Kidney capillary endothelial cell (primary cell): ENCODE data around the gene ABCD1.
"Not testable (repeated sequence)": the region's sequence is repeated elsewhere in the genome, so short reads cannot be mapped to it uniquely, and the experiment has no call there.

Source experiments
- DNase-seq: peaks from one replicate; pipeline ENCODE4 v3.0.0-alpha.2; 2018; ENCODE audit warnings: low spot score

ABCD1 gene

GRCh38 chrX:153694256-153694655, 30.4 kb upstream of the ABCD1 start:
- not testable (repeated sequence) for DNase-seq

- DNase-seq: no peak
These were observed 29.9 kb upstream of the ABCD1 start for GRCh38 chrX:153694687-153695270.

- DNase-seq: no peak
These were observed 28.6 kb upstream of the ABCD1 start for GRCh38 chrX:153696100-153696499.

GRCh38 chrX:153696538-153696937, 28.1 kb upstream of the ABCD1 start:
- DNase-seq: not testable (repeated sequence)

- DNase-seq: not testable (repeated sequence)
These were observed 27.5 kb upstream of the ABCD1 start for GRCh38 chrX:153696986-153697722.

- no peak for DNase-seq
These were observed 26.5 kb upstream of the ABCD1 start for GRCh38 chrX:153697924-153698865.

- DNase-seq: not testable (repeated sequence)
These were observed 25.4 kb upstream of the ABCD1 start for GRCh38 chrX:153699210-153699783.

GRCh38 chrX:153699784-153700371, 24.8 kb upstream of the ABCD1 start:
- DNase-seq: not testable (repeated sequence)

- no peak for DNase-seq
These were observed 24.2 kb upstream of the ABCD1 start for GRCh38 chrX:153700376-153700945.

GRCh38 chrX:153700967-153701366, 23.7 kb upstream of the ABCD1 start:
- DNase-seq: no peak

GRCh38 chrX:153701706-153702105, 22.9 kb upstream of the ABCD1 start:
- no peak for DNase-seq

- no peak for DNase-seq
These were observed 22.2 kb upstream of the ABCD1 start for GRCh38 chrX:153702336-153703035.

- no peak for DNase-seq
These were observed 21.7 kb upstream of the ABCD1 start for GRCh38 chrX:153703036-153703370.

GRCh38 chrX:153704021-153704526, 20.6 kb upstream of the ABCD1 start:
- no peak for DNase-seq

- DNase-seq: not testable (repeated sequence)
These were observed 19.8 kb upstream of the ABCD1 start for GRCh38 chrX:153704631-153705402.

GRCh38 chrX:153705403-153706060, 19.1 kb upstream of the ABCD1 start:
- not testable (repeated sequence) for DNase-seq

- DNase-seq: no peak
These were observed 17.9 kb upstream of the ABCD1 start for GRCh38 chrX:153706799-153707198.

GRCh38 chrX:153707406-153707805, 17.2 kb upstream of the ABCD1 start:
- no peak for DNase-seq

GRCh38 chrX:153708415-153708814, 16.2 kb upstream of the ABCD1 start:
- peak; percentile 77 for DNase-seq
